Amniotic epithelial cell (primary cell): ENCODE results near the gene SYNCRIP.
"Not testable (repeated sequence)": the region's sequence is repeated elsewhere in the genome, so short reads cannot be mapped to it uniquely, and the experiment has no call there.

Experiments used
- DNase-seq: peaks from one replicate; pipeline ENCODE4 v3.0.0-alpha.2; 2010; ENCODE audit warnings: low read depth

The SYNCRIP gene

DNA sequence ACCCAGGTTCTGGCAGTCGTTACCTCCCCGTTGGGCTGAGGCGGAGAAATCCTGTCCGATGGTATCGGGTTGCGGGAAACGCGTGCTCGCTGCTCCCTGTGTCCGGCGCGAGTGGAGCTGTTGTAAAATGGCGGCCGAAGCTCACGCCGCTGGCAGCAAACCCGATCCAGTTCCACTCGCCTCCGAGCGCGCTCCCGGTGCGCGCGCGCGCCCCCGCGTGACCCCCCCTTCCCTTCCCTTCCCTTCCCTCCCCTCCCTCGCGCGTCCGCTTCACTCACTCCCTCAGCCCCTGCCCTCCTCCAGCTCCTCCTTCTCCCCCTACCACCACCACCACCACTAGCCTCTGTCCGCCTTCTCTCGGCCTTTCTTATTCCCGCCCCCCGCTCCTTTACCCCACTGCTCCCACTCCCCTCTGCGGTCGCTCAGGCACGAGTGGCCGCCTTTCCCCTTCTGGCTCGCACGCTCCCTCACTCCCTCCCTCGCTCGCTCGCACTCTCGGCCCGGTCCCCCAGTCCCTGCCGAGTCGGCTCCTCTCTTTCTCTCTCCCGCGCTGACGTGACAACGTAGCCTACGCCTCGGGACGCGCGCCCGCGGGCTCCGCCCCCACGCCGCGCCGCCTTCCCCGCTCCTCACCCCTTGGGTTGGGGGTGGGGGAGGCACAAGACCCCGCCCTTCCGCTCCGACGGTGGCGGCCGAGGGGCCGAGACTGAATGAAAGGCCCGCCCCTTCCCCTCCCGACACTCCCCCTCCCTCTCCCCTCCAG lies at the start of gene SYNCRIP:
TSS of gene SYNCRIP (minus strand) at position 113 of the 763 bp plus-strand sequence. CDS start 1,447 bp downstream, outside the sequence.
- peak; percentile 96 for DNase-seq

DNA sequence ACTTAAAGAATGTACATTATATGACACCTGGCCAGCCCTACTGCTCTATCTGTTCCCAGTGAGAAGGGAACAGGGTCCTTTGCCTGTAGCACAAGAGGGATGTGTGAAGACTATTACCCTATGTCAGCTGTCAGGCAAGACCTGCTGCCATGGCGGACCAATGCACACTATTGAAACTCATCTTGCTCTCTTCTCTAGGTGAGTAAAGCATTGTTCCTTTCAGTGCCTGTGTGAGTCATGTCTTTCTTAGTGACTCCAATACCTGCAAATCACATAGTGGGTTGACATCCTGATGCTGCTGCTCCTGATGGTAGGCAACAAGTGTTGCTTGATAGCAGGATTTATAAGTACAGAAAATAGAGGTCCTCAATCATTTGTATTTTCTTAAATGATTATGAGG lies 48.8 kb upstream of the SYNCRIP start:
- no peak for DNase-seq

GRCh38 chr6:85690071-85690470 lies 47.4 kb upstream of the SYNCRIP start:
- no peak for DNase-seq

DNA sequence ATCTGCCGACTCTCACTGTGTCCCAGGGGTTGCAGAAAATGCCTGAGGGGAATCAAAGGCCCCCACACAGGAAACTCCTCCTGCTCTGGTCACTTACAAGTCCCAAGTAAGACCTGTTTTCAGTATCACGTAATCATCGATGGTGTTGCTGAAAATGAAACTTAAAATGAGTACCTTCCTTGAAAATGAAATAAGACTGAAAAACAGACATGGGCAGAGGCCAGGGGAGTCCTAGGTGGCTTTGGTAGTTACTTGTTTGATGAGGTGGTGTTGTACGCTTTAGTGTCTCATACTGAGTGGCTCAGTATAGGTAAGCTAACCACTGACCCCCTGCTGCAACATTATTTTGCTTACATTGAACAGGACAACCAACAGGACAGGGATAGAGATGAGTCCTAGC lies 43.0 kb upstream of the SYNCRIP start:
- DNase-seq, result no peak

- DNase-seq, result no peak
These were observed 42.1 kb upstream of the SYNCRIP start for GRCh38 chr6:85684809-85685171.

- DNase-seq, result no peak
These were observed 41.6 kb upstream of the SYNCRIP start for GRCh38 chr6:85684133-85684808.

DNA sequence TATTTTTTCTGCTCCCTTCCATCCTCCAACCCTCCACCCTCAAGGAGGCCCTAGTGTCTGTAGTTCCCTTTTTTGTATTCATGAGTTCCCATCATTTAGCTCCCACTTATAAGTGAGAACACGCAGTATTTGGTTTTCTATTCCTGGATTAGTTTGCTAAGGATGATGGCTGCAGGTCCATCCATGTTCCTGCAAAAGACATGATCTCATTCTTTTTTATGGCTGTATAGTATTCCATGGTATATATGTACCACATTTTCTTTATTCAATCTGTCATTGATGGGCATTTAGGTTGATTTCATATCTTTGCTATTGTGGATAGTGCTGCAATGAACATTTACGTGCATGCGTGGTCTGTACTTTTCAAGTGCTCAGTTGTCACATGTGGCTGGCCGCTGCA lies 39.2 kb upstream of the SYNCRIP start:
- not testable (repeated sequence) for DNase-seq

- DNase-seq, result no peak
These were observed 37.7 kb upstream of the SYNCRIP start for GRCh38 chr6:85680388-85680787.

GRCh38 chr6:85679445-85680123 lies 36.9 kb upstream of the SYNCRIP start:
- DNase-seq, result no peak

DNA sequence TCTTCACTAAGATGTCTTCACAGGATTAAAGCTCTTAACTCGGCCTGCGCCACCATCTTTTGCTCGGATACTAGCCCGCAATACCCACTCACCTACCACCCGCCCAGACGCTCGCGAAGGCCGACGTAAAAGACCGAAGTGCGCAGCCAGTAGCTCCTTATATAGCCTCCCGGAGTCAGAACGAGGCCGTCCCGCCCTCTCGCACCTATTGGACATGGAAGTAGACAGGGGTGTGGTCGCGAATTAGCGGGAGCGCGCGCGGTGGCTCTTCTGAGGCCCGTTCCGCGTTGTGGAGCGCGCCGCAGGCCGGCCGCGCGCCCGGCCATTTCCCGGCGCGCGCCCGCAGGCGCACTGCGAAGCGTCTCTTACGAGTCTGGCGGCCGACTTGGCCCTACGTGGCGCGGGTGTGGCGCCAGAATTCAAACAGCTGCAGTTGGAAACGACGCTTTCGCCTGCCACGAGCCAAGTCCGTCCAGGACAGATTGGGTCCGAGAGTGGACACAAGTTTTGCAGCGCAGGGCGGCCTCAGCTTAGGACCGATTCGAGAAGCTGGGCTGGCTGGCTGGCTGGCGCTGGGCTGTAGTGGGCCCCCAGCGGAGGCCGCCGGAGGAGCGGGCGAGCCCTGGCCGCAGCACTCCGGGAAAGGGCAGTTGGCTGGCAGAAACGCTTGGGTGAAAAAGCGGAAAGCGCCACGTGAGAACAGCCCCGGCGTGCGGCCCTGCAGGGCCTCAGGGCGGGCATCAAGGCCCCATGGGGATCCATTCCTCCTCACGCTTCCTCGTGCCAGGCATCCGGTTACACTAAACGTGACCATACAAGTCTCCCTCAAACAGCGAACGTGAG lies 36.1 kb upstream of the SYNCRIP start:
- peak; percentile 97 for DNase-seq

- DNase-seq, result no peak
These were observed 35.4 kb upstream of the SYNCRIP start for GRCh38 chr6:85678026-85678601.

GRCh38 chr6:85677234-85677956 lies 34.7 kb upstream of the SYNCRIP start:
- peak; percentile 51 for DNase-seq

DNA sequence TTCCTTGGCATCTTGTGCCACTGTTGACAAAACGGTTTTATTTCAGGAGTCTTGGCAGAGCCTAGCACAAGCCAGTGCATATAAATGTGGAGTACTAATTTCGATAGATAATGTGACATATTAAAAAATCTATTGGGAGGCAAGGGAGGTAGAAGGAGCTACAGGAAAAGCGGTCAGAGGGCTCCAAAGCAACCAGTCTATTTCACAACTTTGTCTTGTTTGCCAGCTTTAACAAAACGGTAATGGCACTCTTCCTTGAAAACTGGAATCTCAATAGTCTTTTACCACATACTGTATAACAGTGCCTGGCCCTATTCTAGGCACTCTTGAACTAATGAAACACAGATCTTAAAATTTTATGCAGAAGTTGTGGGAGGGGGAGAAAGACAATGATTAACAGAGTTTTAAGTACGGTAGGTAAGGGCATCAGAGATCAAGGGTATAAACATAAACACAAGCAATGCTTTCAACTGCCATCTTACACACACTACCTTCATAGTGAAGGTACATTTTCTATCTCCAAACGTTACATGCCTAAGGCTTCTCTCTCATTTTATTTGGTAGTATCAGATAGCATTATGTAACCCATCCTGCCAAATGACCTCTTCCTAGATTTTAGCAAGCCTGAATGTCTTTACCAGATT lies 33.5 kb upstream of the SYNCRIP start:
- DNase-seq, result peak; percentile 37

DNA sequence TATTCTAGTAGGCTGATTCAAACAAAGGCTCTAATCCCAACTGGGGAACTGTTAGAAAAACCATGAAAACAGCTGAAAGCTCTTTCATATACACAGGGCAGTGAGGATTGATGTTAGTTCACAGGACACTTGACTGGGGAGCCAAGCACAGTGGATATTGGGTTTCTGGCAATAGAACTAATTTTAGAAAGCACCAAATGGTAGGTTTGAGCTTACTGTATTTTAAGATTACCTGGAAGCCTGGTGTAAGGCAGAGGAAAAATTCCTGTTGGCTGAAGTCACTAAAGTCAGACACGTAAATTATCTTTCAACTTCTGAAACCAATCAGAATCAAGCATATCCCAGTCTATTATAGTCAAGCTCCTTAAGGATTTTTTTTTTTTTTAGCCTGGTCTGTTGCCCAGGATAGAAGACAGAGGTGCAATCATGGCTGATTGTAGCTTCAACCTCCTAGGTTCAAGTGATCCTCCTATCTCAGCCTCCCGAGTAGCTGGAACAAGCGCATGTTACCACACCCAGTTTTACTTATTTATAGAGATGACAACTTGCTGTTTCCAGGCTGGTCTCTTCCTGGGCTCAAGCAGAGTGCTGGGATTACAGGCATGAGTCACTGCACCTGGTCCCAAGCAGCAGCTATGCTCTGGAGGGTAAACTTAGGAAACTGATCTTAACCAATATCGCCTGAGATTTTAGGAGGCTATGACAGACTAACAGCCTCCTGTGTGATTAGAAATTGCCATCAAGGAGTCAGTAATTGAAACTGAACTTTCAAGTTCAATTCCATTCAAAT lies 32.5 kb upstream of the SYNCRIP start:
- peak; percentile 72 for DNase-seq

- DNase-seq, result no peak
These were observed 31.9 kb upstream of the SYNCRIP start for GRCh38 chr6:85674604-85675003.

GRCh38 chr6:85673198-85674139 lies 30.8 kb upstream of the SYNCRIP start:
- no peak for DNase-seq

DNA sequence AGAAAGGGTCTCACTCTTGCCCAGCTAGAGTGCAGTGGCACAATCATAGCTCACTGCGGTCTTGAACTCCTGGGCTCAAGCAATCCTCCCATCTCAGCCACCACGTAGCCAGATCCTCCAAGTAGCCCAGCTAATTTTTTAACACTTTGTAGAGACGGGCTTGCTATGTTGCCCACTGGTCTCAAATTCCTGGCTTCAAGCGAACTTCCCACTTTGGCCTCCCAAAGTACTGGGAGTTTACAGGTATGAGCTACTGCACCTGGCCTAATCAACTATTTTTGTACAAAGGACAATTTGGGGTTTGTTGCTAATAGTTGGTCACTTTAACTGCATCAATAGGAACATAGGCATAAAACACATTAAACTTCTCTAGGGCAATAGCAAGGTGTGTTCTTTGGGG lies 29.9 kb upstream of the SYNCRIP start:
- DNase-seq, result no peak

DNA sequence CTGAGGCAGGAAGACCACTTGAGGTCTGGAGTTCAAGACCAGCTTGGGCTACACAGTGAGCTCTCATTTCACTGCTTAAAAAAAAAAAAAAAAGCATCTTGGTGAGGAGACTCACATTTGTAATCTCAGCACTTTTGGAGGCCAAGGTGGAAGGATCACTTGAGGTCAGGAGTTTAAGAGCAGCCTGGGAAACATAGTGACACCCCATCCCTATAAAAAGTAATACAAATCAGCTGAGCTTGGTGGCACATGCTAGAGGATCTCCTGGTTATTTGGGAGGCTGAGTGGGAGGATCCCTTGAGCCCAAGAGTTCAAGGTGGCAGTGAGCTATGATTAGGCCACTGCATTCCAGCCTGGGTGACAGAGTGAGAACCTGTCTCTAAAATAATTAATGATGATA lies 29.4 kb upstream of the SYNCRIP start:
- DNase-seq, result no peak

DNA sequence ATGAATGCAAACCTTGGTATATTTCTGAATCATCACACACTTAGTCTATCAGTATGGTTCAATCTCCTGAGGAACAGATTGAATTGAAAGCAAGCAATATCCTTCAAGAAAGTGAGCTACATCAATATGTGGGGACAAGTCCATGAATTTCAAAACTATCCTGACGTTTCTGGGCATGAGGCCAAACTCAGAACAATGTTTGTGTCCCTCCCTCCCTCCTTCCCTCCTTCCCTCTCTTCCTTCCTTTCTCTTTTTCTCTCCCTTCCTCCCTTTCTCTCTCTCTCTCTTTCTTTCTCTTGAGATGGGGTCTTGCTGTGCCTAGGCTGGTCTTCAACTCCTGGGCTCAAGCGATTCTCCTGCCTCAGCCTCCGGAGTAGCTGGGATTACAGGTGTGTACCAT lies 27.9 kb upstream of the SYNCRIP start:
- peak; percentile 59 for DNase-seq
